PC-3 (cell line): ENCODE results near the gene VEZT. TPM values are rescaled to one million over a fixed set of nuclear protein-coding genes. Genes with fewer than 3 reads are reported as not detected.

ENCODE experiments used
- ATAC-seq: fragments of 200-7000 bp; cut with Tn5 transposase; 2 replicates; pipeline ENCODE4 v1.9.1; 2020; ENCODE audit warnings: mild to moderate bottlenecking, moderate library complexity
- BruUV-seq: library from RNA; stranded (reverse); fragments of 400-500 nt; replicated peaks from 2 replicates; lab custom pipeline; 2021; lab: Mats Ljungman, UMichigan
- CTCF ChIA-PET: fragments of 300-600 bp; sonication (Branson Sonifier 250); formaldehyde crosslinking; loops from one replicate; lab custom pipeline; 2022; ENCODE audit warnings: antibody characterized with exemption; lab: Charles Lee
- POLR2A ChIA-PET: fragments of 300-600 bp; sonication (Branson Sonifier 250); formaldehyde crosslinking; loops from one replicate; lab custom pipeline; 2022; ENCODE audit warnings: antibody characterized with exemption; ENCODE audit not compliant: unreplicated experiment; lab: Charles Lee
- DNase-seq: peaks from one replicate; pipeline ENCODE4 v3.0.0-alpha.2; 2015
- H2AFZ ChIP-seq: fragments of 300-600 bp; sonication (generic); 2 replicates; pipeline ENCODE4 v1.6.0; 2016; ENCODE audit warnings: antibody characterized with exemption, low read length
- H3F3A ChIP-seq: fragments of 300-600 bp; sonication (generic); one replicate; pipeline ENCODE4 v1.6.0; 2017; ENCODE audit warnings: antibody characterized with exemption, low read length, control low read depth, mild to moderate bottlenecking; ENCODE audit not compliant: unreplicated experiment
- H3K27ac ChIP-seq: fragments of 300-600 bp; sonication (generic); 2 replicates; pipeline ENCODE4 v1.5.1; 2016; ENCODE audit warnings: mild to moderate bottlenecking, low read length
- H3K27me3 ChIP-seq: fragments of 300-600 bp; sonication (generic); 2 replicates; pipeline ENCODE4 v1.6.1; 2016; ENCODE audit warnings: low read length, mixed read lengths
- H3K36me3 ChIP-seq: fragments of 300-600 bp; sonication (generic); 2 replicates; pipeline ENCODE4 v1.6.1; 2016; ENCODE audit warnings: low read depth, mixed run types, low read length, mixed read lengths
- H3K4me1 ChIP-seq: fragments of 300-600 bp; sonication (generic); 2 replicates; pipeline ENCODE4 v1.5.1; 2016; ENCODE audit warnings: low read length; ENCODE audit not compliant: insufficient read depth
- H3K4me2 ChIP-seq: fragments of 300-600 bp; sonication (generic); 2 replicates; pipeline ENCODE4 v1.6.0; 2016; ENCODE audit warnings: low read length
- H3K4me3 ChIP-seq: fragments of 300-600 bp; sonication (generic); 2 replicates; pipeline ENCODE4 v1.5.1; 2016; ENCODE audit warnings: mild to moderate bottlenecking, low read length, mixed read lengths
- H3K79me2 ChIP-seq: fragments of 300-600 bp; sonication (generic); 2 replicates; pipeline ENCODE4 v1.6.1; 2017; ENCODE audit warnings: low read length, mixed read lengths
- H3K9ac ChIP-seq: fragments of 300-600 bp; sonication (generic); 2 replicates; pipeline ENCODE4 v1.6.0; 2016; ENCODE audit warnings: mild to moderate bottlenecking, low read length
- H3K9me2 ChIP-seq: fragments of 300-600 bp; sonication (generic); replicated peaks from 2 replicates; pipeline ENCODE4 v1.6.1; 2016; ENCODE audit warnings: mixed run types, low read length, mixed read lengths
- H3K9me3 ChIP-seq: fragments of 300-600 bp; sonication (generic); 2 replicates; pipeline ENCODE4 v1.6.1; 2016; ENCODE audit warnings: low read length, mixed read lengths
- H4K20me1 ChIP-seq: fragments of 300-600 bp; sonication (generic); 2 replicates; pipeline ENCODE4 v1.6.1; 2016; ENCODE audit warnings: low read length, mixed read lengths
- CTCF ChIP-seq: fragments of 300-600 bp; sonication (generic); conservative IDR thresholded peaks from 2 replicates; pipeline ENCODE4 v1.5.1; 2017; ENCODE audit warnings: antibody characterized with exemption, low read depth, mild to moderate bottlenecking, low read length
- EZH2 ChIP-seq: fragments of 300-600 bp; sonication (generic); IDR thresholded peaks from one replicate; pipeline ENCODE4 v1.6.1; 2017; ENCODE audit warnings: antibody characterized with exemption, mild to moderate bottlenecking, low read length; ENCODE audit not compliant: unreplicated experiment
- EZH2phosphoT487 ChIP-seq: fragments of 300-600 bp; sonication (generic); IDR thresholded peaks from 2 replicates; pipeline ENCODE4 v1.6.1; 2018; ENCODE audit warnings: mild to moderate bottlenecking, antibody characterized with exemption, low read length, borderline replicate concordance
- intact Hi-C: fragments of 100-400 bp; cut with micrococcal nuclease; formaldehyde crosslinking; loops from 2 replicates; pipeline ENCODE4 v1.9.0; 2023
- total RNA-seq: library from RNA; depleted of rRNA; stranded (reverse); fragments of >200 nt; gene quantifications from 2 replicates; pipeline ENCODE4 v1.2.3, GENCODE V29; 2014

The VEZT gene
- total RNA-seq, 1 experiment from 2014 or later, result 83.6 TPM

GRCh38 chr12:95325501-95325900 is 107.9 kb downstream of the VEZT start:
- CTCF ChIA-PET, result no interaction called here
- H3K36me3 ChIP-seq, result no peaks in the 10 kb centered on the region
- no TSS peak for BruUV-seq

GRCh38 chr12:95326445-95326844 is 108.8 kb downstream of the VEZT start:
- intact Hi-C loops, result no loop called here
- no peaks in the 10 kb centered on the region for H3K9me2 ChIP-seq
- H3K36me3 ChIP-seq, result no peaks in the 10 kb centered on the region
- ChIA-PET CTCF (no interaction called here), POLR2A (no interaction called here)
- H3K79me2 ChIP-seq, result no peaks in the 10 kb centered on the region
- no peak overlapping the region for H3K4me3 ChIP-seq
- H4K20me1 ChIP-seq, result no peaks in the 10 kb centered on the region
- H2AFZ ChIP-seq, result no peak overlapping the region
- H3F3A ChIP-seq, result no peaks in the 10 kb centered on the region
- H3K27ac ChIP-seq, result no peak overlapping the region
- no peaks in the 10 kb centered on the region for H3K9me3 ChIP-seq
- H3K4me2 ChIP-seq, result no peak overlapping the region
- H3K27me3 ChIP-seq, result no peaks in the 10 kb centered on the region
- ATAC-seq, result no peak
- TF ChIP-seq EZH2 (no peak), CTCF (no peak)
- H3K4me1 ChIP-seq, result peaks cover 36% of the 10 kb centered on the region
- DNase-seq, result peak; percentile 46
- no TSS peak for BruUV-seq
- H3K9ac ChIP-seq, result no peak overlapping the region

More at GRCh38 chr12:95325501-95325900, 107.9 kb downstream of the VEZT start:
- Histone ChIP-seq H3K27me3 (no peaks in the 10 kb centered on the region), H3F3A (no peaks in the 10 kb centered on the region), H3K4me3 (no peak overlapping the region), H3K4me2 (no peak overlapping the region), H3K9me2 (no peaks in the 10 kb centered on the region), H3K27ac (no peak overlapping the region), H3K9me3 (no peaks in the 10 kb centered on the region), H3K4me1 (peaks cover 36% of the 10 kb centered on the region), H4K20me1 (no peaks in the 10 kb centered on the region), H3K79me2 (no peaks in the 10 kb centered on the region), H3K9ac (no peak overlapping the region), H2AFZ (no peak overlapping the region)
- ATAC-seq, result no peak
- DNase-seq, result no peak
- POLR2A ChIA-PET, result no interaction called here
- intact Hi-C loops, result no loop called here
- TF ChIP-seq CTCF, result no peak
- no peak for TF ChIP-seq EZH2phosphoT487
- TF ChIP-seq EZH2, result no peak

GRCh38 chr12:95326855-95327254 is 109.2 kb downstream of the VEZT start:
- Histone ChIP-seq H3K79me2 (no peaks in the 10 kb centered on the region), H3K36me3 (no peaks in the 10 kb centered on the region), H2AFZ (no peak overlapping the region), H3F3A (no peaks in the 10 kb centered on the region), H3K9me2 (no peaks in the 10 kb centered on the region), H3K4me3 (no peak overlapping the region), H3K4me1 (peaks cover 36% of the 10 kb centered on the region), H3K27ac (no peak overlapping the region), H3K4me2 (no peak overlapping the region), H3K9ac (no peak overlapping the region), H3K27me3 (no peaks in the 10 kb centered on the region), H4K20me1 (no peaks in the 10 kb centered on the region), H3K9me3 (no peaks in the 10 kb centered on the region)
- no peak for TF ChIP-seq EZH2
- no peak for TF ChIP-seq CTCF
- no peak for TF ChIP-seq EZH2phosphoT487
- ChIA-PET CTCF (no interaction called here), POLR2A (no interaction called here)
- intact Hi-C loops, result no loop called here
- BruUV-seq, result no TSS peak
- ATAC-seq, result no peak
- DNase-seq, result no peak
